Measurements from ENCODE around the gene PLB1.

Gene PLB1

GRCh38 chr2:28639092-28639691 lies 143.3 kb downstream of the PLB1 start:
- TF ChIP-seq SPI1 (IDR thresholded peaks at IDR 0.05; ENCODE audit: borderline replicate concordance, low read depth) (no peak), GABPA (IDR thresholded peaks at IDR 0.05; ENCODE audit: low read depth) (no peak), CTCF (IDR thresholded peaks at IDR 0.05; ENCODE audit: insufficient read depth, low read length) (no peak), POLR2AphosphoS5 (IDR thresholded peaks at IDR 0.05; ENCODE audit: low read depth) (no peak)
- TF ChIP-seq, protein P1, sequence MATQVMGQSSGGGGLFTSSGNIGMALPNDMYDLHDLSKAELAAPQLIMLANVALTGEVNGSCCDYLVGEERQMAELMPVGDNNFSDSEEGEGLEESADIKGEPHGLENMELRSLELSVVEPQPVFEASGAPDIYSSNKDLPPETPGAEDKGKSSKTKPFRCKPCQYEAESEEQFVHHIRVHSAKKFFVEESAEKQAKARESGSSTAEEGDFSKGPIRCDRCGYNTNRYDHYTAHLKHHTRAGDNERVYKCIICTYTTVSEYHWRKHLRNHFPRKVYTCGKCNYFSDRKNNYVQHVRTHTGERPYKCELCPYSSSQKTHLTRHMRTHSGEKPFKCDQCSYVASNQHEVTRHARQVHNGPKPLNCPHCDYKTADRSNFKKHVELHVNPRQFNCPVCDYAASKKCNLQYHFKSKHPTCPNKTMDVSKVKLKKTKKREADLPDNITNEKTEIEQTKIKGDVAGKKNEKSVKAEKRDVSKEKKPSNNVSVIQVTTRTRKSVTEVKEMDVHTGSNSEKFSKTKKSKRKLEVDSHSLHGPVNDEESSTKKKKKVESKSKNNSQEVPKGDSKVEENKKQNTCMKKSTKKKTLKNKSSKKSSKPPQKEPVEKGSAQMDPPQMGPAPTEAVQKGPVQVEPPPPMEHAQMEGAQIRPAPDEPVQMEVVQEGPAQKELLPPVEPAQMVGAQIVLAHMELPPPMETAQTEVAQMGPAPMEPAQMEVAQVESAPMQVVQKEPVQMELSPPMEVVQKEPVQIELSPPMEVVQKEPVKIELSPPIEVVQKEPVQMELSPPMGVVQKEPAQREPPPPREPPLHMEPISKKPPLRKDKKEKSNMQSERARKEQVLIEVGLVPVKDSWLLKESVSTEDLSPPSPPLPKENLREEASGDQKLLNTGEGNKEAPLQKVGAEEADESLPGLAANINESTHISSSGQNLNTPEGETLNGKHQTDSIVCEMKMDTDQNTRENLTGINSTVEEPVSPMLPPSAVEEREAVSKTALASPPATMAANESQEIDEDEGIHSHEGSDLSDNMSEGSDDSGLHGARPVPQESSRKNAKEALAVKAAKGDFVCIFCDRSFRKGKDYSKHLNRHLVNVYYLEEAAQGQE (IDR thresholded peaks at IDR 0.05; ENCODE audit: insufficient replicate concordance, low read depth), result no peak
- H3K27ac ChIP-seq (replicated peaks), result no peak overlapping the region

GRCh38 chr2:28639836-28640235 lies 144.0 kb downstream of the PLB1 start:
- no peak overlapping the region for H3K4me3 ChIP-seq (replicated peaks; ENCODE audit: insufficient read depth, low read length)
- no peak for TF ChIP-seq POLR2AphosphoS5 (IDR thresholded peaks at IDR 0.05; ENCODE audit: low read depth)
- TF ChIP-seq SPI1 (IDR thresholded peaks at IDR 0.05; ENCODE audit: borderline replicate concordance, low read depth), result no peak
- no peak for TF ChIP-seq CTCF (IDR thresholded peaks at IDR 0.05; ENCODE audit: insufficient read depth, low read length)
- TF ChIP-seq GABPA (IDR thresholded peaks at IDR 0.05; ENCODE audit: low read depth), result no peak
- TF ChIP-seq, protein P1 (IDR thresholded peaks at IDR 0.05; ENCODE audit: insufficient replicate concordance, low read depth), result no peak
- DNase-seq (ENCODE audit: low read depth in 1 of 2, low spot score in 1 of 2), result no peak
- H3K27ac ChIP-seq (replicated peaks), result no peak overlapping the region
- H3K27me3 ChIP-seq (ENCODE audit: insufficient read depth, poor library complexity, severe bottlenecking), result no peaks in the 10 kb centered on the region

More at GRCh38 chr2:28639092-28639691, 143.3 kb downstream of the PLB1 start:
- Histone ChIP-seq H3K4me3 (replicated peaks; ENCODE audit: insufficient read depth, low read length) (no peak overlapping the region), H3K27me3 (ENCODE audit: insufficient read depth, poor library complexity, severe bottlenecking) (no peaks in the 10 kb centered on the region)
- DNase-seq (ENCODE audit: low read depth in 1 of 2, low spot score in 1 of 2), result no peak

DNA sequence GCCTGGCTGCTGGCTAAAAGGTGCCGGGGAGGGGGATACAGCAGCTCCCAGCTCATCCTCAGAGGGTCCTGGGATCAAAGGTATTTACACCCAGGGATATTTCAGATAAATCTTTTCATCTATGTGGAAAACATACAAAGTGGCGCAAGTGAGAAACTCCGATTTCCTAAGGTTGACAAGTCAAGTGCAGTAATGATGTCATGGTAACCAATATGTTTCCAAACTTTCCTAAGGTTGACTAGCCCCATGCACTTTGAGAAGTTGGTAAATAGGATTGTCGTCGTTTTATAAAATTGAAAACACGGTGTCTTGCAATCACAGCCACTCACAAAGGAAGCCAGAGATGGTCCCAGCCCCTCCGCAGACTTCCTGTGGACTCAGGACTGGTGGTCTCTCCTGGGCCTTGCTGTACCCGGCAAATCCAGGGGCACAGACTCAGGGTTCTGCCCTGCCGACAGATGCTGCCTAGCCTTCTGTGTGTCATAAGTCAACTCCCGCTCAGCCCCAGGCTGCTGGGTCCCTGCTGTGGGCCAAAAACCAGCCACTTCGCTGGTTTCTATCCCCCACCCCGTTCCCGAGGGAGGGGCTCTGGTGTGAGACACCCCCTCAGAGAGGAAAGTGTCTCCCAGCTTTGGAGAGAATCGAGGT lies 144.5 kb downstream of the PLB1 start:
- H3K27me3 ChIP-seq (ENCODE audit: insufficient read depth, poor library complexity, severe bottlenecking), result no peaks in the 10 kb centered on the region
- H3K27ac ChIP-seq (replicated peaks), result no peak overlapping the region
- TF ChIP-seq SPI1 (IDR thresholded peaks at IDR 0.05; ENCODE audit: borderline replicate concordance, low read depth) (no peak), CTCF (IDR thresholded peaks at IDR 0.05; ENCODE audit: insufficient read depth, low read length) (no peak), GABPA (IDR thresholded peaks at IDR 0.05; ENCODE audit: low read depth) (no peak), POLR2AphosphoS5 (IDR thresholded peaks at IDR 0.05; ENCODE audit: low read depth) (no peak)
- TF ChIP-seq, protein P1 (IDR thresholded peaks at IDR 0.05; ENCODE audit: insufficient replicate concordance, low read depth), result no peak
- no peak overlapping the region for H3K4me3 ChIP-seq (replicated peaks; ENCODE audit: insufficient read depth, low read length)
- DNase-seq (ENCODE audit: low read depth in 1 of 2, low spot score in 1 of 2), result no peak
